Bronchial epithelial cell (primary cell): ENCODE measurements around the gene MCOLN2. TPM values are rescaled to one million over a fixed set of nuclear protein-coding genes. Genes with fewer than 3 reads are reported as not detected.
"Not testable (repeated sequence)": the region's sequence is repeated elsewhere in the genome, so short reads cannot be mapped to it uniquely, and the experiment has no call there.

Experiments
- DNase-seq: peaks from one replicate; pipeline ENCODE4 v3.0.0-alpha.2; 2010; ENCODE audit warnings: low read depth
- FAIRE-seq: peaks from 2 replicates; lab custom pipeline; 2011; peaks lifted over from hg19 to GRCh38; lab: Jason Lieb, UNC
- H3K27me3 ChIP-seq: 2 replicates; pipeline ENCODE4 v1.5.1; 2011; ENCODE audit warnings: low read length; ENCODE audit not compliant: control insufficient read depth, insufficient read depth
- H3K36me3 ChIP-seq: 2 replicates; pipeline ENCODE4 v1.5.1; 2011; ENCODE audit warnings: low read length; ENCODE audit not compliant: control insufficient read depth, insufficient read depth
- H3K4me3 ChIP-seq: 2 replicates; pipeline ENCODE4 v1.5.1; 2011; ENCODE audit warnings: mild to moderate bottlenecking, low read depth, low read length, control low read depth
- total RNA-seq: library from RNA; depleted of rRNA; stranded (reverse); fragments of >200 nt; gene quantifications from 2 replicates; pipeline ENCODE4 v1.2.1, GENCODE V29; 2014
- TF ChIP-seq, protein P1 (sequence below): IDR thresholded peaks from 2 replicates; pipeline ENCODE4 v1.5.1; 2011; ENCODE audit warnings: mild to moderate bottlenecking, moderate library complexity, low read length, control low read depth, inconsistent platforms; ENCODE audit not compliant: insufficient read depth, severe bottlenecking

Gene MCOLN2
- total RNA-seq, 1 donor from 2014 or later = under 0.01 TPM

DNA sequence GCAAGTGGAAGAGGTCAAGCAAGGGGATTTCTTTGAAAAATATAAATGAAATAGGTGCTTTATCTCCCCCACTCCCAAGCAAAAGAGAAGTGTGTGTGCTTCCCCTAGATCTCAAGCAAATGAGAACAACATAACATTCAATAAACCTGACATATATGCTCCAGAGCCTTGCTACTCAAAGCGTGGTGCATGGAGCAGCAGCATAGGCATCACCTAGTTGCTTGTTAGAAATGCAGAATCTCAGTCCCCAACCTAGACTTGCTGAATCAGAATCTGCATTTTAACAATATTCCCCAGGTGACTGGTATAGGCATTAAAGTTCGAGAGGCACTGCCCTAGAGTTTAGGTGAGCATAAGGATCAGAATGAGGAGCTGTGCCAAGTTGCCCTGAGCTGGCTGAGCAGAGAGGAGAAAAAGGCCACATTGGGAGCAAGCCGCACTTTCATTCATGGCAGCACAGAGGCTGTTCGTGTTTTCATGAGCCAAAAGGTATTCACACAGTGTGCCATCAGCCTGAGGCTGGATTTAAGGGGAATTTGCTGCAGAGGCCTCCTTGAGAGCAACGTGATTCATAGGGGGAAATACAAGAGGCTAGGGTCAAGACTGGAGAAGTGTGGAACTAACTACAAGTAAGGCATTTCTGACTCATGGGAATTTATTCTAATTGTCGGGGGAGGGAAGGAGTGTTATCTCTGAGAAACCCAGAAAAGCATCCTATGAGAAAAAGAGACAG, 89.7 kb downstream of the MCOLN2 start:
- Histone ChIP-seq H3K27me3 (no peaks in the 10 kb centered on the region), H3K4me3 (no peak overlapping the region), H3K36me3 (no peaks in the 10 kb centered on the region)
- peak; percentile 89 for DNase-seq
- FAIRE-seq = peak; percentile 60
- TF ChIP-seq, protein P1, sequence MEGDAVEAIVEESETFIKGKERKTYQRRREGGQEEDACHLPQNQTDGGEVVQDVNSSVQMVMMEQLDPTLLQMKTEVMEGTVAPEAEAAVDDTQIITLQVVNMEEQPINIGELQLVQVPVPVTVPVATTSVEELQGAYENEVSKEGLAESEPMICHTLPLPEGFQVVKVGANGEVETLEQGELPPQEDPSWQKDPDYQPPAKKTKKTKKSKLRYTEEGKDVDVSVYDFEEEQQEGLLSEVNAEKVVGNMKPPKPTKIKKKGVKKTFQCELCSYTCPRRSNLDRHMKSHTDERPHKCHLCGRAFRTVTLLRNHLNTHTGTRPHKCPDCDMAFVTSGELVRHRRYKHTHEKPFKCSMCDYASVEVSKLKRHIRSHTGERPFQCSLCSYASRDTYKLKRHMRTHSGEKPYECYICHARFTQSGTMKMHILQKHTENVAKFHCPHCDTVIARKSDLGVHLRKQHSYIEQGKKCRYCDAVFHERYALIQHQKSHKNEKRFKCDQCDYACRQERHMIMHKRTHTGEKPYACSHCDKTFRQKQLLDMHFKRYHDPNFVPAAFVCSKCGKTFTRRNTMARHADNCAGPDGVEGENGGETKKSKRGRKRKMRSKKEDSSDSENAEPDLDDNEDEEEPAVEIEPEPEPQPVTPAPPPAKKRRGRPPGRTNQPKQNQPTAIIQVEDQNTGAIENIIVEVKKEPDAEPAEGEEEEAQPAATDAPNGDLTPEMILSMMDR = no peak

DNA sequence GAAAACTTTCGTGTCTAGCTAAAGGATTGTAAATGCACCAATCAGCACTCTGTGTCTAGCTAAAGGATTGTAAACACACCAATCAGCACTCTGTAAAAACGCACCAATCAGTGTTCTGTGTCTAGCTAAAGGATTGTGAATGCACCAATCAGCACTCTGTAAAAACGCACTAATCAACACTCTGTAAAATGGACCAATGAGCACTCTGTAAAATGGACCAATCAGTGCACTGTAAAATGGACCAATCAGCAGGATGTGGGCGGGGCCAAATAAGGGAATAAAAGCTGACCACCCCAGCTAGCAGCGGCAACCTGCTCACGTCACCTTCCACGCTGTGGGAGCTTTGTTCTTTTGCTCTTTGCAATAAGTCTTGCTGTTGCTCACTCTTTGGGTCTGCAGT, 94.2 kb downstream of the MCOLN2 start:
- H3K4me3 ChIP-seq, H3K27me3 ChIP-seq, H3K36me3 ChIP-seq, FAIRE-seq, DNase-seq: not testable (repeated sequence)

DNA sequence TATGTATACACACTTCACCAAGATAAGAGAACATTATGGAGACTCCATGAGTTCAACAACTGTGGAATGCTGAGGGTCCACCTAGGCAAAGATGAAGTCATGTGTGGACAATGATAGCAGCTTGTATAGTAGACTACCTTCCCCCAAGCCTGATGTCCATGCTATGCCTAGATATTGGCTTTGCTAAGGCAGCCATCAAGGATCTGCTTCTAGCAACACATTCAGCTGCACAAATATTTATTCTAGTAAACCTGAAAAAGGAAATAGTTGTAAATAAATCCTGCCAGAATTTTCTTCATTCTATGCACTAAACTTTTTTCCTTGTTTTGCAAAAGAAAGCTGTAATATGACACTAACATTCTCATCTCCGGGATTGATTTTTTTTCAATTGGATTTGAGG, 96.9 kb downstream of the MCOLN2 start:
- TF ChIP-seq, protein P1 = no peak
- FAIRE-seq = no peak
- no peak for DNase-seq
- Histone ChIP-seq H3K36me3 (no peaks in the 10 kb centered on the region), H3K4me3 (no peak overlapping the region), H3K27me3 (no peaks in the 10 kb centered on the region)

DNA sequence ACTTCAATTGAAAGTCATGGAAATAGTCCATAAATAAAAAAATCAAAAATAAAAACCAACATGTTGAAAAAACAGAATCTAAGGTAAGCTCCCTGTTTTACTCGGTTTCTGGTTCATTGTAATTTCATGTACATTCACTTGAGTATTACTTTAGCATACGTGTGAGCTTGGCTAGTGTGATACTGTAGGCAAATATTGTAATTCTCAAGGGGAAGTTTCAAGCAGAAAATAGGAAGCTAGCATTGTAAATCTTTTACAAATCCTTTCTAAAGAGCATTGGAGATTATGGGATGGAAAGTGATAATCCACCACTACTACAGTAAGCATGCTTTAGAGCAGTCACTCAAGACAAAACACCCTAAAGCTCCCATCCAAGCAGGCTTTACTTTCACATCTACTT, 100.6 kb downstream of the MCOLN2 start:
- H3K36me3 ChIP-seq = no peaks in the 10 kb centered on the region
- TF ChIP-seq, protein P1 = no peak
- no peak for FAIRE-seq
- no peak overlapping the region for H3K4me3 ChIP-seq
- no peak for DNase-seq
- H3K27me3 ChIP-seq = no peaks in the 10 kb centered on the region

DNA sequence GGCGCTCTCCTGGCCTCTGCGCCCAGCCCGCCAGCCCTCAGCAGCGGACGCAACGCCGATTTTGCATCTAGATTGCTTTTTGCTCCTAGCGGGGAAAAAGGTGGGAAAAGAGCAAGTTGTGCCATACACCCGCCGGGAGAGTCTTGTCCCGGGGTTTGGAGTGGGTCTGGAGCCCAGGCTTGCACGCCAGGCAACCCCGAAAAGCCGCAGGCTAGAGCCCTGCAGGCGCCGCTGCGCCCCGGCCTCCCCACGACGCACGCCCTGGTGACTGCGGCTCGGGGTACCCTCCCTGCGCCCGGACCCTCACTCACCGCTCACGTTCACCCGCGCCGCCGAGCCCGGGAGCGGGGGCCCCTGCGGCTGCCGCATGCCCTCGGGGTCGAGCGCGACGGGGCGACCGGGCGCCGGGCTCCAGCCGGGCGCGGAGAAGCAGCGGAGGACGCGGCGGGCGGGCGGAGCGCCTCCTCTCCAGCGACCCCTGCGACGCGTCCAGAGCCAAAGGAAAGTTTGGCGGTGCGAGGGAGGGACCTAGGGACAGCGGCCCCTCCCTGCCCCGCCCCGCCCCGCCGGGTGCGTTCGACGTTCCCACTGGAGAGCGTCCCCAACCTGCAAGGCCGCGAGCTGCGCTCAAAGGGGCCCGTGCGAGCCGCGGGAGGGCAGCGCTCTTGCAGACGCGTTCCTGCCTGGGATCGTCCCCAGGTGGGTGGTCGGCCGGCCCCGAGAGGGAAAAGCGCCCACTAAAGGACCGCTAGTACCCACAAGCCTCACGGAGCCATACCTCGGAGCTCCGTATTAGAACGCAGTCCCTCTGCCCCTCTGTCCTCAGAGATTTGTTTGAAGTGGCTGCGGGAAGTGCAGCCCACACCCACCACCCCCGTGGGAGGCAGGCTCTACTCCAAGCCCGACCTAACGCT, 104.0 kb downstream of the MCOLN2 start, which contains the start of gene LPAR3:
LPAR3 (minus strand) TSS at position 502 of the 914 bp plus-strand sequence. CDS start 27,086 bp downstream, outside the sequence.
- DNase-seq (peak; percentile 25), FAIRE-seq (no peak)
- H3K27me3 ChIP-seq = no peaks in the 10 kb centered on the region
- TF ChIP-seq, protein P1 = peak; percentile 20
- H3K4me3 ChIP-seq = peak within 1 kb of the TSS; percentile 69
- no peaks in the 10 kb centered on the region for H3K36me3 ChIP-seq

DNA sequence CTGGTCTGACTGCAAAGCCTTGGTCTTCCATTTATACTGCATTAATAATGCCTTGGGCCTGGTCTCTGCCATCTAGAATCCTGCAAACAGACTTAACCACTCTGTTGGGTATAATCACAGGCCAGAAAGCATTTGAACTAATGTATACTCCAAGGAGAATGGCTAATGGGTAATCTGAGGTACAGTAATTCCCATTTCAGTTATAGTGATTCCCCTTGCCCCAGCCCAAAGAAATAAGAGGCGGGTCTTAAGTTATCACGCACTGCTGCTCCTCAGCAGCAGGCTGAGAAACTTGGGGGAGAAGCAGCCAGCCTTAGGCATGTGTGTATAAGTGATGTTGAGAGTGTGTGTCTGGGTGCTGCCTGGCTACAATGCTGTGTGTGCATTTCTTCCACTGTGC, 106.3 kb downstream of the MCOLN2 start:
- DNase-seq (no peak), FAIRE-seq (no peak)
- H3K4me3 ChIP-seq = no peak overlapping the region
- TF ChIP-seq, protein P1 = no peak
- no peaks in the 10 kb centered on the region for H3K36me3 ChIP-seq
- no peaks in the 10 kb centered on the region for H3K27me3 ChIP-seq
